ENCODE measurements around the gene ULK1. TPM values are rescaled to one million over a fixed set of nuclear protein-coding genes. Genes with fewer than 3 reads are reported as not detected.

Gene ULK1
- total RNA-seq, 1 donor from 2014 or later: 33.1 TPM

DNA sequence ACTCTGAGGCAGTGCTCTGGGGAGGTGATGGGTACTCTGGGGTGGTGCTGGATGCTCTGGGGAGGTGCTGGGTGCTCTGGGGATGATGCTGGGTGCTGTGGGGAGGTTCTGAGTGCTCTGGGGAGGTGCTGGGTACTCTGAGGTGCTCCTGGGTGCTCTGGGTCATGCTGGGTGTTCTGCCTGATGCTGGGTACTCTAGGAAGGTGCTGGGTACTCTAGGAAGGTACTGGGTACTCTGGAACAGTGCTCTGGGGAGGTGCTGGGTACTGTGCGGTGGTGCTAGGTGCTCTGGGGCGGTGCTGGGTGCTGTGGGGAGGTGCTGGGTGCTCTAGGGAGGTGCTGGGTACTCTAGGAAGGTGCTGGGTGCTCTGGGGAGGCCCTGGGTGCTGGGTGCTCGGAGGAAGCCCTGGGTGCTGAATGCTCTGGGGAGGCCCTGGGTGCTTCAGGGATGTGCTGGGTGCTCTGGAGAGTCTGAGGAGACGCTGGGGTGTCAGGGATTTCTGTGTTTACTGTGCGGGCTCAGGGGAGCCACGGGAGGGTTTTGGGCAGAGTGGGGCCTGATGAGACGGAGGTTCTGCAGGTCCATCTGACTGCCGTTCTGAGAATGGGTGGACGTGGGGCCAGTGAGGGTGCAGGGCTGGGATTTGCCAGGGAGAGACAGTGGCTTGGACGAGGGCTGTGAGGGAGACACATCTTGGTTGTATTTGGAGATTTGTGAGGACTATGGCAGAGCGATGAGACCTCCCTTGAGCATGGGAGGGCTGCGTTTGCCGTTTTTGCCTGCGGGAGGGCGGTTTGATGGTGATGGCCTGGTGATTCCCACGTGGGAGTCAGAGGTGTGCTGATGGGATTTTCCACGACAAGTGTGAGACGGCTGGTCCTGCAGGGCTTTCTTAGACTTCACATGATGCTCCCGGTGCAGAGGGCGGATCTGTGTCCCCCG lies 36.2 kb upstream of the ULK1 start:
- no peak overlapping the region for H3K4me3 ChIP-seq
- H3K27me3 ChIP-seq: no peaks in the 10 kb centered on the region

DNA sequence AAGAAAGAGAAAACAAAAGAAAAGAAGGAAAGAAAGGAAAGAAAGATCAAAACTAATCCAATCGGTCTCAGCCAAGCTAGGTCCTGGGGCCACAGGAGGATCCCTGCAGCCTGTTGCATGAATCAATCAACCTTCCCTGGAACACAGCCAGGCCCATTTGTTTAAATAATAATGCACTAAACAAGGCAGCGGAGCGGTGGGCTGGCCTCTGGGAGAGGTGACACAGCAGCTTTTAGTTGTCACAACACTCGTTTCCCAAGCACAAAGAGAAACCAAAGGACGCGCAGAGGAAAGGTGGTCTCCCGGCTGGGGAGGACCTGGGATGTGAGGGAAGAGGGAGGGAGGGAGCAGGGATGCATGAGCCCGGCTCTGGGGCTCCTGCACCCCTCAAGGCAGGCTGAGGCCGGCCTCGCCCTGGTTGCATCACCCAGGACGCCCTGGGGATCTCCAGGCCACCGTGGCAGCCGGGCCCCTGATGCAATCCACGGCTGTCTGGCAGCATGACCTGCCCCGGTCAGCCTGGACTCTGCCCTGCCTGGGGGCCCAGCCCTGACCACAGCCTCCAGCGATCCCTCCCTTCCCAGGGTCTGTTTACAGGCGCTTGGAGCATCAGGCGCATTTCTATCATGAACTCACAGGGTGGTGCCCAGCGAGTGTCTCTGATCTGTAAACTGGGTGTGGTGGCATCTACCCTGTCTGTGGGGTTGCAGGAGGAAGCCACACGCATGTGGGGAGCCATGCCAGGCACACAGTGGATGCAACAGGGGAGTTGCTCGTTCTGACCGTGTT lies 33.8 kb upstream of the ULK1 start:
- intact Hi-C loops (cut with DNase I): no loop called here
- H3K27ac ChIP-seq: peak overlapping the region; percentile 57
- no peak for DNase-seq (ENCODE audit: extremely low spot score in 2 of 2)
- no peaks in the 10 kb centered on the region for H3K27me3 ChIP-seq
- H3K9me3 ChIP-seq: no peaks in the 10 kb centered on the region
- H3K36me3 ChIP-seq: no peaks in the 10 kb centered on the region
- H3K4me3 ChIP-seq: peak overlapping the region in 1 of 2 donors; percentile 26
- TF ChIP-seq POLR2AphosphoS5 (IDR thresholded peaks at IDR 0.05; ENCODE audit: insufficient read depth in 1 of 2, low read depth in 1 of 2): peak in 1 of 2 donors; percentile 84
- TF ChIP-seq, protein P1, sequence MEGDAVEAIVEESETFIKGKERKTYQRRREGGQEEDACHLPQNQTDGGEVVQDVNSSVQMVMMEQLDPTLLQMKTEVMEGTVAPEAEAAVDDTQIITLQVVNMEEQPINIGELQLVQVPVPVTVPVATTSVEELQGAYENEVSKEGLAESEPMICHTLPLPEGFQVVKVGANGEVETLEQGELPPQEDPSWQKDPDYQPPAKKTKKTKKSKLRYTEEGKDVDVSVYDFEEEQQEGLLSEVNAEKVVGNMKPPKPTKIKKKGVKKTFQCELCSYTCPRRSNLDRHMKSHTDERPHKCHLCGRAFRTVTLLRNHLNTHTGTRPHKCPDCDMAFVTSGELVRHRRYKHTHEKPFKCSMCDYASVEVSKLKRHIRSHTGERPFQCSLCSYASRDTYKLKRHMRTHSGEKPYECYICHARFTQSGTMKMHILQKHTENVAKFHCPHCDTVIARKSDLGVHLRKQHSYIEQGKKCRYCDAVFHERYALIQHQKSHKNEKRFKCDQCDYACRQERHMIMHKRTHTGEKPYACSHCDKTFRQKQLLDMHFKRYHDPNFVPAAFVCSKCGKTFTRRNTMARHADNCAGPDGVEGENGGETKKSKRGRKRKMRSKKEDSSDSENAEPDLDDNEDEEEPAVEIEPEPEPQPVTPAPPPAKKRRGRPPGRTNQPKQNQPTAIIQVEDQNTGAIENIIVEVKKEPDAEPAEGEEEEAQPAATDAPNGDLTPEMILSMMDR (IDR thresholded peaks at IDR 0.05): no peak
- H3K4me1 ChIP-seq: peaks cover 31% of the 10 kb centered on the region

More for the DNA sequence above, 36.2 kb upstream of the ULK1 start:
- peaks cover 27% of the 10 kb centered on the region for H3K4me1 ChIP-seq
- H3K27ac ChIP-seq: no peak overlapping the region
- no peaks in the 10 kb centered on the region for H3K9me3 ChIP-seq
- no peak for DNase-seq (ENCODE audit: extremely low spot score in 2 of 2)
- H3K36me3 ChIP-seq: no peaks in the 10 kb centered on the region
- intact Hi-C loops (cut with DNase I): no loop called here
- TF ChIP-seq, protein P1 (IDR thresholded peaks at IDR 0.05): no peak
- TF ChIP-seq POLR2A (IDR thresholded peaks at IDR 0.05) (no peak), POLR2AphosphoS5 (IDR thresholded peaks at IDR 0.05; ENCODE audit: insufficient read depth in 1 of 2, low read depth in 1 of 2) (no peak)

DNA sequence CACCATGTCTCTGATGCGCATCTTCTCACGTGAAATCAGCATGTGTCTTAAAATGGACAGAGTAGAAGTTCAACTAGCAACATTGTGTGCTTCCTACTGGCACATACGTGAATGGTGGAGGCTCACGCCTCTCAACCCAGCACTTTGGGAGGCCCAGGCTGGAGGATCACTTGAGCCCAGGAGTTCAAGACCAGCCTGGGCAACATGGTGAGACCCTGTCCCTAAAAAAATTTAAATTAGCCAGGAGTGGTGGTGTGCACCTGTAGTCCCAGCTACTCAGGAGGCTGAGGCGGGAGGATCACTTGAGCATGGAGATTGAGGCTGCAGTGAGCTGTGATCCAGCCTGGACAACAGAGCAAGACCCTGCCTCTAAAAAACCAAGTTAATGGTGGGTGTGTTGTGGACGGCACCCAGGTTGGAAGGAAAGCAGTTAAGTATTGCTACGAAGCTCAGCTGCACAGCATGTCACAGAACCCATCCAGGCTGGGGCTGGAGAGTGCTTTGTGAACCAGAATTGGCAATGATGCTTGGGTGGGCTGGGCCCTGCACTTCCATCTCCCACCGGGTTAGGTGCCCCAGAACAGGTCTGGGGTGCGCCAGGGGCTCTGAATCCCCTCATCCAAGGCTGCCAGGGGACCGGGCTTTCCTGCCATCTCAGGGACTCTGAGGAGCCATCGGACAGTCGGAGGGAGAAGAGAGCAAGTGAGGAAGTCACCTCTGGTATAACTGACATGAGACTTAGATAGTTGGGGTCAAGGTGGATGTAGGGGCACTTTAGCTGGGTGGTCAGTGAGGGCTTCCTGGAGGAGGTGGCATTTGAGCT lies 33.0 kb upstream of the ULK1 start:
- no peak for DNase-seq (ENCODE audit: extremely low spot score in 2 of 2)

DNA sequence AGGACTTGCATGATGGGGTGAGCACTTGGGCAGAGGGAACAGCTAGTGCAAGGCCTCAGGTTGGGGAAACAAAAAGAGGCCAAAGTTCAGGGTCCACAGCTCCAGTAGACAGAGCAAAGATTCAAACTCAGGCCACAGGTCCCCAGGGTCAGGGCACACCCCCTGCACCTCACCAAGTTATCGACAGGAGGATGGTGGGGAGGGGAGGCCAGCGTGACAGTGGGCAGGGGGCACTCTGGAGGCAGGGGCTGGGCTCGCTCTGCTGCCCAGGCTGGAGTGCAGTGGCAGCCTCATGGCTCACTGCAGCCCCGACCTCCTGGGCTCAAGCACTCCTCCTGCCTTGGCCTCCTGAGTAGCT lies 32.4 kb upstream of the ULK1 start:
- no peaks in the 10 kb centered on the region for H3K36me3 ChIP-seq
- TF ChIP-seq POLR2A (IDR thresholded peaks at IDR 0.05): no peak
- no peak for TF ChIP-seq POLR2AphosphoS5 (IDR thresholded peaks at IDR 0.05; ENCODE audit: insufficient read depth in 1 of 2, low read depth in 1 of 2)
- TF ChIP-seq, protein P1 (IDR thresholded peaks at IDR 0.05): no peak
- no peaks in the 10 kb centered on the region for H3K27me3 ChIP-seq
- no peaks in the 10 kb centered on the region for H3K9me3 ChIP-seq
- no peak overlapping the region for H3K4me3 ChIP-seq
- peaks cover 31% of the 10 kb centered on the region for H3K4me1 ChIP-seq
- no peak overlapping the region for H3K27ac ChIP-seq
- intact Hi-C loops (cut with DNase I): no loop called here
- DNase-seq (ENCODE audit: extremely low spot score in 2 of 2): no peak

More for the DNA sequence above, 33.0 kb upstream of the ULK1 start:
- H3K27ac ChIP-seq: peak overlapping the region; percentile 57
- H3K36me3 ChIP-seq: no peaks in the 10 kb centered on the region
- H3K4me3 ChIP-seq: no peak overlapping the region
- H3K27me3 ChIP-seq: no peaks in the 10 kb centered on the region
- intact Hi-C loops (cut with DNase I): no loop called here
- no peaks in the 10 kb centered on the region for H3K9me3 ChIP-seq
- TF ChIP-seq POLR2A (IDR thresholded peaks at IDR 0.05): no peak
- TF ChIP-seq, protein P1 (IDR thresholded peaks at IDR 0.05): no peak
- TF ChIP-seq POLR2AphosphoS5 (IDR thresholded peaks at IDR 0.05; ENCODE audit: insufficient read depth in 1 of 2, low read depth in 1 of 2): no peak
- peaks cover 31% of the 10 kb centered on the region for H3K4me1 ChIP-seq
